Ishikawa (cell line): ENCODE measurements around the gene VPS35L.

Experiments used
- CEBPB ChIP-seq: IDR thresholded peaks from 2 replicates; pipeline ENCODE4 v1.6.1; 2012
- CREB1 ChIP-seq: IDR thresholded peaks from 2 replicates; pipeline ENCODE4 v1.6.1; 2012; ENCODE audit warnings: low read depth
- EGR1 ChIP-seq: IDR thresholded peaks from 2 replicates; pipeline ENCODE4 v1.6.1; 2012
- EP300 ChIP-seq: IDR thresholded peaks from 2 replicates; pipeline ENCODE4 v1.6.1; 2012; ENCODE audit warnings: borderline replicate concordance
- FOXM1 ChIP-seq: IDR thresholded peaks from 2 replicates; pipeline ENCODE4 v1.6.1; 2012; ENCODE audit warnings: low read depth, borderline replicate concordance
- MAX ChIP-seq: IDR thresholded peaks from 2 replicates; pipeline ENCODE4 v1.6.1; 2012
- NFIC ChIP-seq: IDR thresholded peaks from 2 replicates; pipeline ENCODE4 v1.6.1; 2012
- RAD21 ChIP-seq: IDR thresholded peaks from 2 replicates; pipeline ENCODE4 v1.6.1; 2012; ENCODE audit warnings: low read depth
- TAF1 ChIP-seq: IDR thresholded peaks from 2 replicates; pipeline ENCODE4 v1.6.1; 2012; ENCODE audit warnings: low read depth, mild to moderate bottlenecking
- TCF12 ChIP-seq: IDR thresholded peaks from 2 replicates; pipeline ENCODE4 v1.6.1; 2012; ENCODE audit warnings: low read depth
- TEAD4 ChIP-seq: IDR thresholded peaks from 2 replicates; pipeline ENCODE4 v1.6.1; 2012
- USF1 ChIP-seq: IDR thresholded peaks from 2 replicates; pipeline ENCODE4 v1.6.1; 2012
- YY1 ChIP-seq: IDR thresholded peaks from 2 replicates; pipeline ENCODE4 v1.6.1; 2012; ENCODE audit warnings: low read depth
- ZBTB7A ChIP-seq: IDR thresholded peaks from 2 replicates; pipeline ENCODE4 v1.6.1; 2012; ENCODE audit warnings: low read depth
- TF ChIP-seq, protein P1 (sequence below): IDR thresholded peaks from 2 replicates; pipeline ENCODE4 v1.6.1; 2012; ENCODE audit warnings: low read depth, mild to moderate bottlenecking

The VPS35L gene

DNA sequence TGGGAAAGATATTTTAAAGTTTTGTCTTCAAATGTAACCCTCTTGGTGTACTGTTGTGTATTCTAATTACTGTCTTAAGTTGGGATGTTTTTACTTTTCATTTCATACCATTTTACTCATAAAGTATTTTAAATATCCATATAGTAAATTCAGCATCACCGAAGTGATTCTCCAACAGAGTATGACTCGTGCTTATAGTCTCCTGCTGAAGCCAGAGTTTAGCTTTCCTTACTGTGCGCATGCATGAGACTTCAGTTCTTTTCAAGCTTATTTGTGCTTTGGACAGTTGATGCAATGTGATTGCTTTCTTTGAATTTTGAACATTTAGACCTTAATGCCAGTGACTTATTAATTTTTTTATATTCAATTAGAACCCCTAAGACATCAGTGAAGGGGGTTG is 7.4 kb upstream of the VPS35L start:
- TF ChIP-seq NFIC = no peak
- TF ChIP-seq CEBPB = no peak
- no peak for TF ChIP-seq TAF1
- no peak for TF ChIP-seq EP300
- TF ChIP-seq CREB1 = no peak
- TF ChIP-seq MAX = no peak
- TF ChIP-seq USF1 = no peak
- no peak for TF ChIP-seq TCF12
- no peak for TF ChIP-seq YY1
- no peak for TF ChIP-seq EGR1
- no peak for TF ChIP-seq TEAD4
- TF ChIP-seq FOXM1 = no peak
- no peak for TF ChIP-seq RAD21
- TF ChIP-seq, protein P1, sequence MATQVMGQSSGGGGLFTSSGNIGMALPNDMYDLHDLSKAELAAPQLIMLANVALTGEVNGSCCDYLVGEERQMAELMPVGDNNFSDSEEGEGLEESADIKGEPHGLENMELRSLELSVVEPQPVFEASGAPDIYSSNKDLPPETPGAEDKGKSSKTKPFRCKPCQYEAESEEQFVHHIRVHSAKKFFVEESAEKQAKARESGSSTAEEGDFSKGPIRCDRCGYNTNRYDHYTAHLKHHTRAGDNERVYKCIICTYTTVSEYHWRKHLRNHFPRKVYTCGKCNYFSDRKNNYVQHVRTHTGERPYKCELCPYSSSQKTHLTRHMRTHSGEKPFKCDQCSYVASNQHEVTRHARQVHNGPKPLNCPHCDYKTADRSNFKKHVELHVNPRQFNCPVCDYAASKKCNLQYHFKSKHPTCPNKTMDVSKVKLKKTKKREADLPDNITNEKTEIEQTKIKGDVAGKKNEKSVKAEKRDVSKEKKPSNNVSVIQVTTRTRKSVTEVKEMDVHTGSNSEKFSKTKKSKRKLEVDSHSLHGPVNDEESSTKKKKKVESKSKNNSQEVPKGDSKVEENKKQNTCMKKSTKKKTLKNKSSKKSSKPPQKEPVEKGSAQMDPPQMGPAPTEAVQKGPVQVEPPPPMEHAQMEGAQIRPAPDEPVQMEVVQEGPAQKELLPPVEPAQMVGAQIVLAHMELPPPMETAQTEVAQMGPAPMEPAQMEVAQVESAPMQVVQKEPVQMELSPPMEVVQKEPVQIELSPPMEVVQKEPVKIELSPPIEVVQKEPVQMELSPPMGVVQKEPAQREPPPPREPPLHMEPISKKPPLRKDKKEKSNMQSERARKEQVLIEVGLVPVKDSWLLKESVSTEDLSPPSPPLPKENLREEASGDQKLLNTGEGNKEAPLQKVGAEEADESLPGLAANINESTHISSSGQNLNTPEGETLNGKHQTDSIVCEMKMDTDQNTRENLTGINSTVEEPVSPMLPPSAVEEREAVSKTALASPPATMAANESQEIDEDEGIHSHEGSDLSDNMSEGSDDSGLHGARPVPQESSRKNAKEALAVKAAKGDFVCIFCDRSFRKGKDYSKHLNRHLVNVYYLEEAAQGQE = no peak
- no peak for TF ChIP-seq ZBTB7A

DNA sequence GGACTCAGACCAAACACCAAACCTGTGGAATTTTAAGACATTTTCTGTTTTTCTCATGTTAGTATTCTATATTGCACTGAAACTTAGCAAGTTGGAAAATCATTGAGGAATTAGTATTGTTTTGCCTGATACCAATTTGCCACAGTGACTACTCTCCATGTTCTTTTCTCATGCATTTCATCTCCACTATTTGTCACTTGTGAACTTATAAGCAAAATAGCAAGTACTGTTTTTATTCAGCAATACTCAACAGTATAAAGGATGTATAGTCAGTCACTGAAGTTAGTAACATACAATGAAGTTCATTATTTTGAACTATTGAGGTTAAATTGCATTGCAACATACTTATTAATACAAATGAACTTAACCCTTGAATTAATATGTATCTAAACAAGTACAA is 5.8 kb upstream of the VPS35L start:
- TF ChIP-seq EP300 = no peak
- TF ChIP-seq FOXM1 = no peak
- TF ChIP-seq ZBTB7A = no peak

DNA sequence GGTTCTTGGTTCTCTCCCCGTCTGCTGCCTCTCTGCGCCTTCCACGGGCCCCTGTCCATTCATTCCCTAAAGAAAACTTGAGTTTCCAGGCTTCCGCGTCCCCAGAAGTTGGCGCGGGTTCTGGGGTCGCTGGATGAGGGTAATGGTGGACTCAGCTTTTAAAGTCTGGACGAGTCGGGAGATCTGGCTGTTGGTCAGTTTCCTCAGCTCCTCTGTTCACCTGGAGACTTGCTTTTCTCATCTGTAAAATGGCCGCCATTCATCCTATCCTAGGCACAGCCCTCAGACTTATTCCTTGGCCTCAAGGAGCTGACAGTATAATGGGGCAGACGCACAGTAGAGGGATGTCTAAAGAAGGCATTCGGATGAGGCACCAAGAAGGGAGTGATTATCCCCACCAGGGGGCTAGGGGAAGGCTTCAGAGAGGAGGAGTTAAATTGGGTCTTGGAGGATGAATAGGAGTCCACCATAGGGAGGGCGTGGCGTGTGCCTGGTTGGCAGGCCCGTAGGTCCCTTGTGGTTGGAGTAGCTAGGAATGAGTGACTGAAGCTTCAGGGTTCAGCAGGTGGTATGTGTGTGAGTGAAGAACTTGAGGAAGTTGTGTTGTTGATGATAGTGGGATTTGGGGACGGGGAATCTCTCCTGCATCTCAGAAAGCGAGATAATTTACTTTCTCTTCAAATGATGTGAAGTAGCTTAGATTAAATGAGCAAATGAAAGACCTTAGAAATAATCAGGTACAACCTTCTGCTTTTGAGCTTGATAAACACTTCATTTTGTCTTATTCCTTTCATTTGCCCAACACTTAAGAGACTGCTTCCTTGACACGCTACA is 652 bp downstream of the VPS35L start:
- TF ChIP-seq YY1 = 0 out of 2 replicates have a peak, but pooled peaks have one; percentile 43
- no peak for TF ChIP-seq EGR1

DNA sequence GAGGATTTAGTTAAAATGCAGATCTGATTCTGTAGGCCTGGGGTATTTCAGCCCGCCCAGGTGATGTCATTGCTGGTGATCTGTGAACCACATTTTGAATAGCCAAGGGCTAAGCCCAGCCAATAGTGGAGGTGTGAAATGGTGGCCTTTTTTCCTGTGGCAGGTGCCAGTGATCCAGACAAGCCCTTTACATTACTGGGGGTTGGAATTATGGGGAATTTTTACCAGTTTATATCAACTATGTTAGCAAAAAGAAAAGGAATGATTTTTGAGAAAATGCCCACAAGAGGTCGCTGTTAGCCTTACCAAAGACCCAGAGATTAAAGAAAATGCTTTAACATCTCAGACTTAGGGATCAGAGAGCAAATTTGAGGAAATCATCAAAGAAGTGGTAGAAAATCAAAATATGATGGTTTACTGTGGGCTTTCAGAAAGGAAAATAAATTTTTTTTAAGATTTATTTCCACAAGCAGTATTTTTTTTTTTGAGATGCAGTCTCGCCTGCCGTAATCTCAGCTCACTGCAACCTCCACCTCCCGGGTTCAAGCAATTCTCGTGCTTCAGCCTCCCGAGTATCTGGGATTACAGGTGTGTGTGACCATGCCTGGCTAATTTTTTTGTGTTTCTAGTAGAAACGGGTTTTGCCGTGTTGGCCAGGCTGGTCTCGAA is 3.9 kb downstream of the VPS35L start:
- TF ChIP-seq, protein P1 = no peak
- TF ChIP-seq RAD21 (peak; percentile 65), CEBPB (no peak), YY1 (no peak), EGR1 (no peak)

DNA sequence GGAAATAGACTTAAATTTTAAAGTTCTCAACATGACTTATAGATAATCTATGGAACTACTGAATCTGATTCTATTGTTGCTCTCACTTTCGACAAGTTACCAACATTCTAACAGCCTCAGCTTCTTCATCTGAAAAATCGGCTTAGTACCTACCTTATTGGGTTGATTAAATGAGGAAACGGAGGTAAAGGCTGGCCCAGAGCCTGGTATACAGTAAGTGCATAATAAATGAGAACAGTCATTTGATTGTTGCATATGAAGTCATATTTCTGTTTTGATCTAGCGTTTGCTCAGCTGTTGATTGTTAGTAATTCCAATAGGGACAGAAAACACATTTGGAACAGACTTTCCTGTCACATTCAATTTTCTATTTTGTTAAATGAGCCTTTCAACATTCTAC is 4.6 kb downstream of the VPS35L start:
- TF ChIP-seq CEBPB (no peak), ZBTB7A (no peak), YY1 (no peak), RAD21 (no peak), NFIC (no peak), EP300 (no peak)
- TF ChIP-seq, protein P1 = no peak

DNA sequence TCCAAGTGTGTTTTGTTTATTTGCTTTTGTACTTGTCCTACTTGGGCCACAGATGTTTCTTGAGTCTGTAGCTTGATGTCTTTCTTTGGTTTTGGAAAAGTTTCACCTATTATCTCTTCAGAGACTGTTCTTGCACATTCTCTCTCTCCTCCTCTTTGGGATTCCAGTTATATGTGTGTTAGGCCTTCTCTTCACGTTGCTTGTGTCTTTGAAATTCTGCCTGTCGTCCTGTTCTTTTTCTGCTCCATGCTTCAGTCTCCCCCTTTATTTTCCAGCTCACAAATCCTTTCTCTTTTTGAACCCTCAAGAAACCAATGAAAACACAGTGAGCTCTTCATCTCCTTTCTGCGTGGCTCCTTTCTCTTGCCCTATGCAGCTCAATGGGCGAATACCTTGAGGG is 7.9 kb downstream of the VPS35L start:
- TF ChIP-seq RAD21 = no peak
- TF ChIP-seq, protein P1 = no peak
- TF ChIP-seq CEBPB = no peak
- no peak for TF ChIP-seq TEAD4
- TF ChIP-seq ZBTB7A = no peak
